Neural crest cell (in vitro differentiated cells): ENCODE data around the gene ATG16L1. TPM values are rescaled to one million over a fixed set of nuclear protein-coding genes. Genes with fewer than 3 reads are reported as not detected.

Source experiments
- DNase-seq: peaks from one replicate; pipeline ENCODE4 v3.0.0; 2021; ENCODE audit warnings: low read depth, mixed read lengths, low spot score
- H3K27ac Mint-ChIP-seq: one replicate; pipeline ENCODE4 v1.8.0; 2021; ENCODE audit warnings: mild to moderate bottlenecking, mixed read lengths; ENCODE audit not compliant: unreplicated experiment
- H3K27me3 Mint-ChIP-seq: 2 replicates; pipeline ENCODE4 v1.8.0; 2021; ENCODE audit warnings: low read depth, mild to moderate bottlenecking, mixed read lengths
- H3K36me3 Mint-ChIP-seq: 2 replicates; pipeline ENCODE4 v1.8.0; 2021; ENCODE audit warnings: low read depth, mild to moderate bottlenecking, mixed read lengths
- H3K4me1 Mint-ChIP-seq: 2 replicates; pipeline ENCODE4 v1.8.0; 2021; ENCODE audit warnings: mixed read lengths
- H3K4me3 Mint-ChIP-seq: one replicate; pipeline ENCODE4 v1.8.0; 2021; ENCODE audit warnings: mild to moderate bottlenecking, mixed read lengths
- H3K9me3 Mint-ChIP-seq: 2 replicates; pipeline ENCODE4 v1.8.0; 2021; ENCODE audit warnings: mixed read lengths
- CTCF ChIP-seq: fragments of 200-600 bp; sonication (generic); conservative IDR thresholded peaks from 2 replicates; pipeline ENCODE4 v1.5.0; 2021; ENCODE audit warnings: antibody characterized with exemption, mild to moderate bottlenecking
- total RNA-seq: library from RNA; stranded (reverse); gene quantifications from 2 replicates; pipeline ENCODE4 v1.2.1, GENCODE V29; 2021

ATG16L1 gene
- total RNA-seq, 1 donor from 2014 or later, result 28.2 TPM

GRCh38 chr2:233244818-233245217 lies 6.7 kb upstream of the ATG16L1 start:
- H3K9me3 Mint-ChIP-seq, result no peaks in the 10 kb centered on the region
- no peaks in the 10 kb centered on the region for H3K36me3 Mint-ChIP-seq
- H3K27me3 Mint-ChIP-seq, result no peaks in the 10 kb centered on the region
- no peak overlapping the region for H3K27ac Mint-ChIP-seq
- no peak for DNase-seq
- no peak for TF ChIP-seq CTCF
- no peaks in the 10 kb centered on the region for H3K4me1 Mint-ChIP-seq
- no peak overlapping the region for H3K4me3 Mint-ChIP-seq

DNA sequence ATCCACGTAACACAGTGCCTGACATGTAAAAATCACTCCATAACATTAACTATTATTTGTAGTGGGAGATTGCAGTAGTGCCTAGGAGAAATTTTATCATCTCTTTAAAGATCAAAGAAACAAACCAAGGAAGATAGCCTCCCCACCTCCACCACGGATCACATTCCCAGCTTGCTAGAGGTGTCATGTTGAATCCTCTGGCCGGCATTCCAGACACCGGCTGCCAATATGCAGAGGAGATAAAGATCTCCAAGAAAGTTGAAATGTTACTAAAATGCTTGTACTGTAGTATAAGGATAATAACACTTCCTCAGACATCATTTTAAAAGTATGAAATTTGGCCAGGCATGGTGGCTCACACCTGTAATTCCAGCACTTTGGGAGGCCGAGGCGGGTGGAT lies 6.1 kb upstream of the ATG16L1 start:
- no peak overlapping the region for H3K4me3 Mint-ChIP-seq

DNA sequence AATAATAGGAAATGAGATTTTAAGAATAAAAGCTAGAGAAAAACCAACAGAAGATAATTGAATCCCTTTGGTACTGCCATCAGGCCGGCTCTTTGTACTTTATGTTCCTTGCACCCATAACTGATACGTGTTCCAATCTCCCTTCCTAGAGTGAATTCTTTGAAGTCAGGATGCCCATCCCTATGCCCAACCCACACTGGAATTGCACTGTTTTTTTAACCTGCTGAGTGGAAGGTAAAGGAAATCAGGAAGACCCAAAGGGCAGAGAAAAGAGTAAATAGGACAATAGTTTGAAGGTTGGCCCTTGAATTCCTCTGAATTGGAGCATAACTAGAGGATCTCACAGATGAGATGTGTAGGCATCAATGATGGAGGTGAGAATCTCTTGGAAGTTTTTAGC lies 4.4 kb upstream of the ATG16L1 start:
- no peak overlapping the region for H3K27ac Mint-ChIP-seq
- no peak overlapping the region for H3K4me3 Mint-ChIP-seq
- no peak for TF ChIP-seq CTCF
- H3K36me3 Mint-ChIP-seq, result no peaks in the 10 kb centered on the region
- peaks cover 7% of the 10 kb centered on the region for H3K27me3 Mint-ChIP-seq
- no peak for DNase-seq
- no peaks in the 10 kb centered on the region for H3K4me1 Mint-ChIP-seq
- H3K9me3 Mint-ChIP-seq, result peaks cover 8% of the 10 kb centered on the region

More for the DNA sequence above, 6.1 kb upstream of the ATG16L1 start:
- no peaks in the 10 kb centered on the region for H3K4me1 Mint-ChIP-seq
- H3K36me3 Mint-ChIP-seq, result no peaks in the 10 kb centered on the region
- H3K27ac Mint-ChIP-seq, result peak overlapping the region; percentile 57
- TF ChIP-seq CTCF, result no peak
- H3K27me3 Mint-ChIP-seq, result peaks cover 4% of the 10 kb centered on the region
- H3K9me3 Mint-ChIP-seq, result peaks cover 3% of the 10 kb centered on the region
- DNase-seq, result no peak

- Mint-ChIP-seq H3K4me3 (no peak overlapping the region), H3K27me3 (peaks cover 7% of the 10 kb centered on the region)
Measured at GRCh38 chr2:233247744-233248143, 3.7 kb upstream of the ATG16L1 start.

DNA sequence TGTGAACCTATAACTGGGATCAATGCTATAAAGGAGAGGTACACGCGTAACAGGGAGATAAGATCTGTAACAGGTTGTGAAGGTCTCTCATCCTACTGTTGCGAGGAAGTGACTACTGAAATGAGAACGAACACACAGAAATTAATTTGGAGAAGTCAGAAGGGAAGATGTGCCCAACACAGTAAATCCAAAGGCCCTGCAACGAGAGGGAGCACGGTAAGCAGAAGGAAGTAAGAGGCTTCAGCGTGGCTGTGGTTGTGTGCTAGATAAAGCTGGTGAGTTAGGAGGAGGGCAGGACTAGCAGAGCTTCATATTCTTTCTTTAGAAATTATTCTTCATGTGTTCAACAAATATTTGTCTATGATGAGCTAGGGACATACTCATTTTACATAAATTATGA lies 2.5 kb upstream of the ATG16L1 start:
- Mint-ChIP-seq H3K4me3 (no peak overlapping the region), H3K27ac (no peak overlapping the region), H3K4me1 (peaks cover 13% of the 10 kb centered on the region), H3K9me3 (peaks cover 8% of the 10 kb centered on the region), H3K27me3 (peaks cover 7% of the 10 kb centered on the region), H3K36me3 (no peaks in the 10 kb centered on the region)
- no peak for DNase-seq
- TF ChIP-seq CTCF, result no peak

More at GRCh38 chr2:233247744-233248143, 3.7 kb upstream of the ATG16L1 start:
- H3K27ac Mint-ChIP-seq, result no peak overlapping the region
- peaks cover 8% of the 10 kb centered on the region for H3K9me3 Mint-ChIP-seq
- no peak for TF ChIP-seq CTCF
- no peak for DNase-seq
- peaks cover 3% of the 10 kb centered on the region for H3K4me1 Mint-ChIP-seq
- no peaks in the 10 kb centered on the region for H3K36me3 Mint-ChIP-seq

DNA sequence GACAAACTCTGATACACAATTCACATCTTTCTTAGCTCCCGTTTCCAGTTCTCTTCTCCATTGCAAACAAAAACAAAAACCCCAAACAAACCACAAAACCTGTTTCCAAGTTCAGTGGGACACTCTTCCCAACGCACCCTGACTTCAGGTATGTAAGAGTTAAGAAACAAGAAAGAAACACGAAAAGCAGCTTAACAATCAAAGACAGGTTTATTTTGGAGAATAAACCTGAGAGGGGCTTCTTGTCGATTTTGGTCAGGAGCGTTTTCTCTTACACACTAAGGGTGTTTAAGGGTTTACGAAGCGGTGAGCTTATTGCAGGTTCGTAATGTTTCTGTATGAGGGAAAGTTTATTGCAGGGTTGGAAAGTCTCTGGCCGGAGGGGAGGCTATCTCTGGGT lies 905 bp upstream of the ATG16L1 start:
- TF ChIP-seq CTCF, result no peak
- peaks cover 7% of the 10 kb centered on the region for H3K27me3 Mint-ChIP-seq
- peaks cover 15% of the 10 kb centered on the region for H3K4me1 Mint-ChIP-seq
- H3K9me3 Mint-ChIP-seq, result peaks cover 8% of the 10 kb centered on the region
- no peaks in the 10 kb centered on the region for H3K36me3 Mint-ChIP-seq
- H3K27ac Mint-ChIP-seq, result peak overlapping the region; percentile 15
- DNase-seq, result no peak
- H3K4me3 Mint-ChIP-seq, result peak overlapping the region; percentile 92
